A549 (cell line): ENCODE measurements around the gene POLR1B. TPM values are rescaled to one million over a fixed set of nuclear protein-coding genes. Genes with fewer than 3 reads are reported as not detected.
"Not testable (repeated sequence)": the region's sequence is repeated elsewhere in the genome, so short reads cannot be mapped to it uniquely, and the experiment has no call there.

Experiments
- ATAC-seq, 2 experiments: fragments of 200-7000 bp in 1 of 2; fragments of >200 bp in 1 of 2; cut with Nextera tagmentation in 1 of 2; cut with Tn5 transposase in 1 of 2; 3 replicates each; pipeline versions ENCODE4 v1.8.0 to v1.9.1; 2018 to 2020; ENCODE audit warnings: mild to moderate bottlenecking in 1 of 2, moderate library complexity in 1 of 2
- CTCF ChIA-PET: fragments of 300-600 bp; sonication (Branson Sonifier 250); formaldehyde crosslinking; extraction: SDS; loops from one replicate; lab custom pipeline; 2021; ENCODE audit warnings: antibody characterized with exemption, inconsistent platforms; lab: Yijun Ruan, JAX
- POLR2A ChIA-PET: fragments of 350-600 bp; formaldehyde crosslinking; extraction: SDS; loops from one replicate; lab custom pipeline; 2021; ENCODE audit warnings: antibody characterized with exemption, inconsistent platforms; lab: Yijun Ruan, JAX
- DNase-seq, 2 experiments: peaks; one replicate each; pipeline versions ENCODE4 v3.0.0 to v3.0.0-alpha.2; 2011 to 2016; ENCODE audit warnings: low read depth in 1 of 2, low spot score in 1 of 2
- FAIRE-seq: peaks from 2 replicates; lab custom pipeline; 2011; peaks lifted over from hg19 to GRCh38; lab: Jason Lieb, UNC
- H3K27ac ChIP-seq, 2 experiments: fragments of >200 bp; sonication (Bioruptor Twin); formaldehyde crosslinking; 3 replicates each; pipeline ENCODE4 v1.5.1; 2016 to 2017
- H3K4me1 ChIP-seq: fragments of >200 bp; sonication (Bioruptor Twin); formaldehyde crosslinking; 3 replicates; pipeline ENCODE4 v1.6.1; 2016
- H3K4me2 ChIP-seq: fragments of >200 bp; sonication (Bioruptor Twin); formaldehyde crosslinking; 3 replicates; pipeline ENCODE4 v1.6.1; 2016
- H3K4me3 ChIP-seq: fragments of >200 bp; sonication (Bioruptor Twin); formaldehyde crosslinking; 3 replicates; pipeline ENCODE4 v1.5.1; 2016
- H3K9me3 ChIP-seq: fragments of >200 bp; sonication (Bioruptor Twin); formaldehyde crosslinking; 3 replicates; pipeline ENCODE4 v1.6.1; 2016
- BCL3 ChIP-seq: fragments of >200 bp; sonication (Bioruptor Twin); formaldehyde crosslinking; IDR thresholded peaks from 3 replicates; pipeline ENCODE4 v1.6.1; 2016
- CBX8 ChIP-seq: fragments of 200-600 bp; sonication (generic); IDR thresholded peaks from 2 replicates; pipeline ENCODE4 v1.6.1; 2016
- EHF ChIP-seq: fragments of 250-450 bp; sonication (Bioruptor Pico); IDR thresholded peaks from 2 replicates; pipeline ENCODE4 v1.5.0; 2020; ENCODE audit warnings: mild to moderate bottlenecking
- EHMT2 ChIP-seq: fragments of 200-600 bp; sonication (generic); IDR thresholded peaks from 2 replicates; pipeline ENCODE4 v1.6.1; 2016; ENCODE audit warnings: antibody characterized with exemption, low read depth, mild to moderate bottlenecking, moderate library complexity
- FOXS1 ChIP-seq: fragments of 250-450 bp; sonication (Bioruptor Pico); IDR thresholded peaks from 2 replicates; pipeline ENCODE4 v1.5.0; 2020; ENCODE audit warnings: mild to moderate bottlenecking, moderate library complexity
- JUN ChIP-seq, 2 experiments: fragments of >200 bp; sonication (Bioruptor Twin); formaldehyde crosslinking; IDR thresholded peaks; 2 replicates in 1 of 2; 3 replicates in 1 of 2; pipeline ENCODE4 v1.6.1; 2016 to 2017
- MAFK ChIP-seq: fragments of 450-650 bp; IDR thresholded peaks from 2 replicates; pipeline ENCODE4 v1.6.1; 2014; ENCODE audit not compliant: partially characterized antibody
- MAZ ChIP-seq: fragments of 150-350 bp; IDR thresholded peaks from 2 replicates; pipeline ENCODE4 v1.6.1; 2014; ENCODE audit warnings: antibody characterized with exemption, low read depth, low read length, borderline replicate concordance
- MYC ChIP-seq: IDR thresholded peaks from 2 replicates; pipeline ENCODE4 v1.6.1; 2012; ENCODE audit warnings: mild to moderate bottlenecking, inconsistent platforms, low read length, improper control_type of control experiment, borderline replicate concordance
- NFE2L2 ChIP-seq: fragments of 150-350 bp; conservative IDR thresholded peaks from 2 replicates; pipeline ENCODE4 v1.6.1; 2014; ENCODE audit warnings: low read length
- RCOR1 ChIP-seq: fragments of 150-350 bp; IDR thresholded peaks from 2 replicates; pipeline ENCODE4 v1.6.1; 2014; ENCODE audit warnings: antibody characterized with exemption, low read length, low read depth
- ZNF302 ChIP-seq: fragments of 250-450 bp; sonication (Bioruptor Pico); IDR thresholded peaks from 2 replicates; pipeline ENCODE4 v1.9.0; 2021; ENCODE audit warnings: inconsistent platforms, mild to moderate bottlenecking, moderate library complexity
- WGBS: methylation state at CpG from one replicate; pipeline ENCODE4 v1.1.6; 2017; ENCODE audit errors: missing lambda C conversion rate; 5-methylcytosine and 5-hydroxymethylcytosine counted together
- polyA plus RNA-seq, 4 experiments: library from polyadenylated mRNA; depleted of rRNA in 3 of 4; stranded (reverse); fragments of >200 nt; fragmentation: RNase III in 1 of 4; extraction: RNeasy Plus Mini Kit Qiagen cat#74134 plus additional on column Dnase treatment in 1 of 4; gene quantifications; 2 replicates in 3 of 4; 3 replicates in 1 of 4; pipeline ENCODE4 v1.2.3, GENCODE V29; 2011 to 2017
- TF ChIP-seq, protein P1 (sequence below): fragments of 200-600 bp; sonication (generic); IDR thresholded peaks from 2 replicates; pipeline ENCODE4 v1.6.1; 2016; ENCODE audit warnings: antibody characterized with exemption, mild to moderate bottlenecking, moderate library complexity

Gene POLR1B
- polyA plus RNA-seq, 2 of the 4 experiments (the other 2 are of a cell fraction), result 18.9 to 41.2 TPM

- Histone ChIP-seq H3K27ac (no peak overlapping the region), H3K4me3 (no peak overlapping the region), H3K4me1 (no peaks in the 10 kb centered on the region), H3K4me2 (no peak overlapping the region), H3K9me3 (no peaks in the 10 kb centered on the region)
- ATAC-seq, result no peak
- no peak for DNase-seq
- ChIA-PET POLR2A (no interaction called here), CTCF (interaction anchor here (11.7 to 11.9 kb wide), 2 partner anchors 20 to 119 kb away, joined by 137 to 230 read pairs; partner anchors contain the start of gene NT5DC4)
- no peak for TF ChIP-seq EHF (CRISPR knock-in tag)
- TF ChIP-seq MAFK, result peak; percentile 15
- WGBS, result 67% methylated on average over 8 of the region's 8 CpGs
- no peak for FAIRE-seq
Observed at GRCh38 chr2:112607680-112608438, 65.6 kb downstream of the POLR1B start.

DNA sequence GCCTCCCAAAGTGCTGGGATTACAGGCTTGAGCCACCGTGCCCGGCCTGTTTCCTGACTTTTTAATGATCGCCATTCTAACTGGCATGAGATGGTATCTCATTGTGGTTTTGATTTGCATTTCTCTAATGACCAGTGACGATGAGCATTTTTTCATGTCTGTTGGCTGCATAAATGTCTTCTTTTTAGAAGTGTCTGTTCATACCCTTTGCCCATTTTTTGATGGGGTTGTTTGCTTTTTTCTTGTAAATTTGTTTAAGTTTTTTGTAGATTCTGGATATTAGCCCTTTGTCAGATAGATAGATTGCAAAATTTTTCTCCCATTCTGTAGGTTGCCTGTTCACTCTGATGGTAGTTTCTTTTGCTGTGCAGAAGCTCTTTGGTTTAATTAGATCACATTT, 67.1 kb downstream of the POLR1B start:
- POLR2A ChIA-PET, H3K27ac ChIP-seq, H3K4me2 ChIP-seq, CTCF ChIA-PET, H3K4me1 ChIP-seq, H3K9me3 ChIP-seq, H3K4me3 ChIP-seq, DNase-seq, ATAC-seq, FAIRE-seq: not testable (repeated sequence)
- 89% methylated on average over 4 of the region's 4 CpGs for WGBS

GRCh38 chr2:112612283-112612682, 70.0 kb downstream of the POLR1B start:
- H3K4me3 ChIP-seq, H3K9me3 ChIP-seq, POLR2A ChIA-PET, H3K4me1 ChIP-seq, DNase-seq, FAIRE-seq, H3K27ac ChIP-seq, ATAC-seq, H3K4me2 ChIP-seq: not testable (repeated sequence)
- CTCF ChIA-PET, result interaction anchor here (3.7 kb wide), 1 partner anchor 12 kb away, joined by 17 read pairs; no protein-coding TSS in a partner anchor
- WGBS, result 37% methylated on average over 1 of the region's 1 CpG

DNA sequence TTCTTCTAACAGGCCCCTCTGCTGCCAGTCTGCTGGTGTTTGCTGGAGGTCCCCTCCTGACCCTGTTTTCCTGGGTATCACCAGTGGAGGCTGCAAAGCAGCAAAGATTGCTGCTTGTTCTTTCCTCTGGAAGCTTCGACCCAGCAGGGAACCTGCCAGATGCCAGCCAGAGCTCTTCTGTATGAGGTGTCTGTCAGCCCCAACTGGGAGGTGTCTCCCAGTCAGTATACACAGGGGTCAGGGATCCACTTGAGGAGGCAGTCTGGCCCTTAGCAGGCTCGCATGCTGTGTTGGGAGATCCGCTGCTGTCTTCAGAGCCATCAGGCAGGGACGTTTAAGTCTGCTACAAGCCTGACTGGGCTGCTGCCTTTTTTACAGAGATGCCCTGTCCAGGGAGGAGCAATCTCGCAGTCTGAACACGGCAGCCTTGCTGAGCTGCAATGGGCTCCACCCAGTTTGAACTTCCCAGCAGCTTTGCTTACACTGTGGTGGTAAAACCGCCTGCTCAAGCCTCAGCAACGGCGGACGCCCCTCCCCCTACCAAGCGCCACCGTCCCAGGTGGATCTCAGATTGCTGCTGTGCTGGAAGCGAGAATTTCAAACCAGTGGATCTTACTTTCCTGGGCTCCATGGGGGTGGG, 72.1 kb downstream of the POLR1B start:
- POLR2A ChIA-PET, result no interaction called here
- Histone ChIP-seq H3K4me3 (no peak overlapping the region), H3K4me2 (no peak overlapping the region), H3K9me3 (no peaks in the 10 kb centered on the region), H3K4me1 (no peaks in the 10 kb centered on the region), H3K27ac (no peak overlapping the region)
- WGBS, result 68% methylated on average over 12 of the region's 13 CpGs
- DNase-seq (no peak), FAIRE-seq (no peak), ATAC-seq (no peak)
- CTCF ChIA-PET, result interaction anchor here (0.8 to 3.7 kb wide), 3 partner anchors 14 to 112 kb away, joined by 3 to 17 read pairs (median 6); no protein-coding TSS in a partner anchor
- no peak for TF ChIP-seq EHF (CRISPR knock-in tag)
- TF ChIP-seq MYC, result no peak
- TF ChIP-seq FOXS1 (CRISPR knock-in tag), result no peak
- TF ChIP-seq EHMT2, result no peak
- no peak for TF ChIP-seq NFE2L2
- TF ChIP-seq RCOR1, result no peak
- TF ChIP-seq JUN (IDR thresholded peaks at IDR 0.05), result no peak

GRCh38 chr2:112615051-112615450, 72.8 kb downstream of the POLR1B start:
- Histone ChIP-seq H3K4me1 (no peaks in the 10 kb centered on the region), H3K9me3 (no peaks in the 10 kb centered on the region), H3K4me3 (no peak overlapping the region), H3K27ac (no peak overlapping the region), H3K4me2 (no peak overlapping the region)
- no peak for ATAC-seq
- TF ChIP-seq MAZ, result no peak
- TF ChIP-seq, protein P1, sequence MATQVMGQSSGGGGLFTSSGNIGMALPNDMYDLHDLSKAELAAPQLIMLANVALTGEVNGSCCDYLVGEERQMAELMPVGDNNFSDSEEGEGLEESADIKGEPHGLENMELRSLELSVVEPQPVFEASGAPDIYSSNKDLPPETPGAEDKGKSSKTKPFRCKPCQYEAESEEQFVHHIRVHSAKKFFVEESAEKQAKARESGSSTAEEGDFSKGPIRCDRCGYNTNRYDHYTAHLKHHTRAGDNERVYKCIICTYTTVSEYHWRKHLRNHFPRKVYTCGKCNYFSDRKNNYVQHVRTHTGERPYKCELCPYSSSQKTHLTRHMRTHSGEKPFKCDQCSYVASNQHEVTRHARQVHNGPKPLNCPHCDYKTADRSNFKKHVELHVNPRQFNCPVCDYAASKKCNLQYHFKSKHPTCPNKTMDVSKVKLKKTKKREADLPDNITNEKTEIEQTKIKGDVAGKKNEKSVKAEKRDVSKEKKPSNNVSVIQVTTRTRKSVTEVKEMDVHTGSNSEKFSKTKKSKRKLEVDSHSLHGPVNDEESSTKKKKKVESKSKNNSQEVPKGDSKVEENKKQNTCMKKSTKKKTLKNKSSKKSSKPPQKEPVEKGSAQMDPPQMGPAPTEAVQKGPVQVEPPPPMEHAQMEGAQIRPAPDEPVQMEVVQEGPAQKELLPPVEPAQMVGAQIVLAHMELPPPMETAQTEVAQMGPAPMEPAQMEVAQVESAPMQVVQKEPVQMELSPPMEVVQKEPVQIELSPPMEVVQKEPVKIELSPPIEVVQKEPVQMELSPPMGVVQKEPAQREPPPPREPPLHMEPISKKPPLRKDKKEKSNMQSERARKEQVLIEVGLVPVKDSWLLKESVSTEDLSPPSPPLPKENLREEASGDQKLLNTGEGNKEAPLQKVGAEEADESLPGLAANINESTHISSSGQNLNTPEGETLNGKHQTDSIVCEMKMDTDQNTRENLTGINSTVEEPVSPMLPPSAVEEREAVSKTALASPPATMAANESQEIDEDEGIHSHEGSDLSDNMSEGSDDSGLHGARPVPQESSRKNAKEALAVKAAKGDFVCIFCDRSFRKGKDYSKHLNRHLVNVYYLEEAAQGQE, result no peak
- TF ChIP-seq CBX8, result no peak
- TF ChIP-seq BCL3, result no peak
- TF ChIP-seq ZNF302, result no peak
- FAIRE-seq, result no peak
- ChIA-PET POLR2A (no interaction called here), CTCF (interaction anchor here (1.0 to 3.7 kb wide), 3 partner anchors 14 to 122 kb away, joined by 3 to 17 read pairs (median 6); no protein-coding TSS in a partner anchor)
- 91% methylated on average over 8 of the region's 8 CpGs for WGBS
- no peak for DNase-seq

- POLR2A ChIA-PET, H3K4me2 ChIP-seq, H3K9me3 ChIP-seq, ATAC-seq, DNase-seq, FAIRE-seq, H3K27ac ChIP-seq, H3K4me1 ChIP-seq, H3K4me3 ChIP-seq: not testable (repeated sequence)
- WGBS, result 79% methylated on average over 2 of the region's 2 CpGs
- CTCF ChIA-PET, result interaction anchor here (1.0 to 3.7 kb wide), 2 partner anchors 15 to 121 kb away, joined by 3 to 17 read pairs; no protein-coding TSS in a partner anchor
Observed at GRCh38 chr2:112615798-112616197, 73.5 kb downstream of the POLR1B start.
